ENCODE results near the gene UCN.

UCN gene

GRCh38 chr2:27262379-27263286 lies 45.6 kb downstream of the UCN start, which contains the start of gene SLC30A3:
TSS of gene SLC30A3 (minus strand) at chr2:27263047. CDS start at chr2:27262906, 141 bp downstream.
- Histone ChIP-seq H3K36me3 (ENCODE audit: control insufficient read depth, insufficient read depth, low read length) (no peaks in the 10 kb centered on the region), H3K4me1 (ENCODE audit: control insufficient read depth, insufficient read depth, low read length) (peaks cover 30% of the 10 kb centered on the region), H3K9ac (ENCODE audit: low read length) (no peak within 1 kb of the TSS), H3K27me3 (ENCODE audit: control insufficient read depth, insufficient read depth, low read length) (peaks cover 74% of the 10 kb centered on the region), H3K9me3 (ENCODE audit: control insufficient read depth, low read length) (no peaks in the 10 kb centered on the region), H3K4me3 (ENCODE audit: low read length) (peak within 1 kb of the TSS; percentile 19)

DNA sequence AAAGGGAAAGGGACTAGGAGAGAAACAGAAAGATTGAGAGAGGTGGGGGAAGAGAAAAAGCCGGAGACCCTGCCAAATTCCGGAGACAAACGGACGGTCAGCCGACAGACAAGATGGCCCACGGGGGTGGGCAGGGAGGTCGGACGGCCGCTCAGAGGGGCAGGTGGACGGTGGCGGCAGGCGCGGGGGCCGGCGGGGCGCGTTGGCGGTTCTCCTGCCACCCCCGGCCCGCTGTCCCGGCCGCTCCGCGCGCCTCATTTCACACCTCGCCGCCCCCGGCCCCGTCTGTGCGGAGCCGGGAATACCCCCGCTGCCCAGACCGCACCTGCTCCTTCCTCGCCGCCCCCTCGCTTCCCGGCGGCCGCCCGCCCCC lies 46.3 kb downstream of the UCN start:
- Histone ChIP-seq H3K4me3 (ENCODE audit: low read length) (no peak overlapping the region), H3K9ac (ENCODE audit: low read length) (no peak overlapping the region), H3K36me3 (ENCODE audit: control insufficient read depth, insufficient read depth, low read length) (no peaks in the 10 kb centered on the region), H3K27me3 (ENCODE audit: control insufficient read depth, insufficient read depth, low read length) (peaks cover 76% of the 10 kb centered on the region), H3K4me1 (ENCODE audit: control insufficient read depth, insufficient read depth, low read length) (peaks cover 30% of the 10 kb centered on the region), H3K9me3 (ENCODE audit: control insufficient read depth, low read length) (no peaks in the 10 kb centered on the region)

DNA sequence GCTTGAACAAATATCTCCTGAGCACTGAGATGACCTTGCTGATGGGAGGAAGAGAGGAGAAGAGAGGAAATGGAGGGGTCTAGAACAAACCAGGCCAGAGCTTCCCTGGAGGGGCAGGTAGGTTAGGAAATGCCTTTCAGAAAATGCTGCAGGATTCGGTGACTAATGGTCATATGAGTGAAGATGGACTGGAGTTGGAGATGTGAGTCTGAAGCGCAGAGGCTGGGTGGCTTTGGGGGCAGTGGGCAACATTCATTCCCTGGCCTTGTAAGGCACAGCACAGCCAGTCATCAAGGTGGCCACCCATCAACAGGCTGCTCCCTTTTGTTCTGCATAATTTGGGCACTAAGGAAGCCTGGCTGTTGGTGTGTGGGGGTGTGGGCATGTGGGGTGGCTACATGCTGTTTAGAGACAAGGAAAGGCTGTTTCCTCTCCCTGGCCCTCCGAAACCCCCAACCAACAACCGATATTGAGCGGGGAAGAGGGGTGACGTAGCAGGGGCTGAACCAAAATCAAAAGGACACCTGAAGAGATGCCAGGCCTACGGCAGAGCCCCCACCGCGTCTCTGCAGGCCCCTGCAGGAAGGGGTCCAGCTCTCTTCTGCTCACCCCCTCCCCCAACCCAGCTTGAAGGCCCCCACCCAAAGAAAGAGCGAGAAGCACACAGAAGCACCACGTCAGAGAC lies 46.9 kb downstream of the UCN start:
- peaks cover 30% of the 10 kb centered on the region for H3K4me1 ChIP-seq (ENCODE audit: control insufficient read depth, insufficient read depth, low read length)
- H3K9me3 ChIP-seq (ENCODE audit: control insufficient read depth, low read length): no peaks in the 10 kb centered on the region
- no peaks in the 10 kb centered on the region for H3K36me3 ChIP-seq (ENCODE audit: control insufficient read depth, insufficient read depth, low read length)
- H3K9ac ChIP-seq (ENCODE audit: low read length): no peak overlapping the region
- H3K27me3 ChIP-seq (ENCODE audit: control insufficient read depth, insufficient read depth, low read length): peaks cover 81% of the 10 kb centered on the region
- H3K4me3 ChIP-seq (ENCODE audit: low read length): no peak overlapping the region

DNA sequence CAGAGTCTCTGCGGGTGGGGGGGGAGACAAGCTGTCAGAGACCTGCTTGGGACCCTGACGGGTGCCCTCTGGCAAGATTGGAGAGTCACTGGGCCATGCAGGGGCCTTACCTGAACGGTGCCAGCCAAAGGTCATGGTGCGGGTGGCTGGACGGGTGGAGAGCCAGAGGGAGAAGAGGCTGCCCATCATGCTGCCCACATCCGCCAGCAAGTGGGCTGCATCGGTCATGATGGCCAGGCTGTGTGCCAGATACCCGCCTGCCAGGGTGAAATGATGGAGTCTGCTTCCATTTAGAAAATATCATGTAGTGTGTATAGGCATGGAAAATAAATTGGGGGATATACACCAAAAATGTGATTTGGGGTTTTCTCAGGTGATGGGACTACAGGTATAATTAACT lies 50.2 kb downstream of the UCN start:
- Histone ChIP-seq H3K36me3 (ENCODE audit: control insufficient read depth, insufficient read depth, low read length) (no peaks in the 10 kb centered on the region), H3K4me3 (ENCODE audit: low read length) (no peak overlapping the region), H3K9me3 (ENCODE audit: control insufficient read depth, low read length) (no peaks in the 10 kb centered on the region), H3K4me1 (ENCODE audit: control insufficient read depth, insufficient read depth, low read length) (peaks cover 9% of the 10 kb centered on the region), H3K27me3 (ENCODE audit: control insufficient read depth, insufficient read depth, low read length) (peaks cover 69% of the 10 kb centered on the region), H3K9ac (ENCODE audit: low read length) (no peak overlapping the region)
